ENCODE results near the gene SUPT5H. TPM values are rescaled to one million over a fixed set of nuclear protein-coding genes. Genes with fewer than 3 reads are reported as not detected.
"Not testable (repeated sequence)": the region's sequence is repeated elsewhere in the genome, so short reads cannot be mapped to it uniquely, and the experiment has no call there.

SUPT5H gene
- total RNA-seq, 1 experiment from 2014 or later: 79.0 TPM

DNA sequence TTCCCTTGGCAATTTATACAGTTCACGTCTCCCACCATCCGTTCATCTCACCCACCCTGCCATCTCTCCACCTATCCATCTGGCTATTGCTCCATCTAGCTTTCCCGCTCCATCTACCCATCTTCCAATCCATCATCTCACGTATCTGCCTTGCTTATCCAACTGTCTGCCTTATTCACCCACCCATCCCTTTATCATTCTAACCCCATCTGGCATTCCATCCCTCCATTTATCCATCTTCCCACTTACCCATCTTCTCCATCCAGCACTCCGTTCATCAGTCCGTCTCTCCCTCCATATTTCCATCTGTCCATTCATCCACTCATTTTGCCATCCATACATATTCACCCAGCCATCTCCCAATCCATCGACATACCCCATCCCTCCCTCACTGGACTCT, 19.6 kb upstream of the SUPT5H start:
- DNase-seq (ENCODE audit: low read depth): no peak

DNA sequence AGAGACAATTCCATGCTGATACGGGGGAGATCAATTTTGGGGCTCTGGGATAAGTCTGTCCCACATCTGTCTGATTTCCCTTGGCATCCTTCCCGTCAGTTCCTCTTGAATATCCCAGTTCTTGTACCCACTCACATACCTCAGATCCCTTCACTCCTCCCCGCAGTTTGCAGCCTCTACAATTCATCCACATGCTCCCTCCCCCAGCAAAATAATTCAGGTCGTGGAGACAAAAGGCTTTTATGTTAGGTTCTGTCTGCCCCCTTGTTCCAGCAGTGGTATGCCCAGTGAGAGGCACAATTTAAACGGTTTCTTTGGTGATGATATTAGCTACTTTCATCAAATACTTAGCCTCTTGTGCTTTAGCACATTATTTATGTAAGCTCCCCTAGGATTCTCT, 19.2 kb upstream of the SUPT5H start:
- DNase-seq (ENCODE audit: low read depth): no peak

DNA sequence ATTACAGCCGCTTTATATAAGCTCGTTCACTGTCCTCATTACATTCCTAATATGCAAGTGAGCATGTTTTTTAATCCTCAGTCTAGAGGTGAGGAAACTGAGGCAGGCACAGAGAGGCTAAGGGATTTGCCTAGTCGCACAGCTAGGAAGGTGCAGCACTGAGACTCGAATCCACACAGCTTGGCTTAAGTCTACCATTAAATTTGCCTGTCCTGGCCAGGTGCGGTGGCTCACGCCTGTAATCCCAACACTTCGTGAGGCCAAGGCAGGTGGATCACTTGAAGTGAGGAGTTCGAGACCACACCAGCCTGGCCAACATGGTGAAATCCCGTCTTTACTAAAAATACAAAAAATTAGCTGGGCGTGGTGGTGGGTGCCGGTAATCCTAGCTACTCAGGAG, 17.7 kb upstream of the SUPT5H start:
- DNase-seq (ENCODE audit: low read depth): no peak

DNA sequence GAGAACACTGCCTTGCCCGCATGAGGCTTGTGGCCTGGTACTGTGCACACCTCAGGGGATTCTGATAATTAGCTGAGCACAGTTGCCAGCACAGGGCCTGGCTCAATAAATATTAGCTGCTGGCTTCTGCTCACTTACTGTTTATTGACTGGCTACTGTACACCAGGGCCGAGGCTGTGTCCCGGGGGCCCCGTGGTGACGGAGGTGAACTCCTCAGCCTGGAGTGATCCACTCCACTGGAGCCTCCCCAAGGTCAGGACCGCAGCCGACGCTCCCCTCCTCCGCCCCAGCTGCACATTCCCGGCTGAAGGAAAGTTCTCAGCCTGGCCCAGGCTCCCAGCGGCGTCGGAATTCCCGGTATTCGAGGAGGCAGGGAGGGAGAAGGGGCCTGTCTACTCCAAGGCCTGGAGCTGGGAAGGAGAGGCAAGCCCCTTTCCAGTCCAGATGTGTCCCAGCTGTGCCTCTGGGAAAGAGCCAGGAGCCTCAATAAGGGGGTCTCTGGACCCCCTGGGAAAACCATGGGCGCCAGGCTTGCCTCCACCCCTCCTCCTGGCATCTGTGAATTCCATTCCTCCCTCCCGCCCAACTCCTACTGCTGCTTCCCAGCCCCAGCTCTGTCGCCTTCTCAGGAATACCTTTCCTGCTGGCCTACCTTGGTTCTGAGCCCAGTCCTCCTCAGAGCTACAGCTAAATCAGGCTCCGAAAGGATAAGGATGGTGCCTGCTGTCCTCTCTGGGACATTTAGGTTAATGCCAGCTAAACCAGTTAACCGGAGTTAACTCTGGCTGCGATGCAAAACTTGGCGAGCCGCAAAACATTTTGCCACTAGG, 16.9 kb upstream of the SUPT5H start:
- DNase-seq (ENCODE audit: low read depth): peak; percentile 75

DNA sequence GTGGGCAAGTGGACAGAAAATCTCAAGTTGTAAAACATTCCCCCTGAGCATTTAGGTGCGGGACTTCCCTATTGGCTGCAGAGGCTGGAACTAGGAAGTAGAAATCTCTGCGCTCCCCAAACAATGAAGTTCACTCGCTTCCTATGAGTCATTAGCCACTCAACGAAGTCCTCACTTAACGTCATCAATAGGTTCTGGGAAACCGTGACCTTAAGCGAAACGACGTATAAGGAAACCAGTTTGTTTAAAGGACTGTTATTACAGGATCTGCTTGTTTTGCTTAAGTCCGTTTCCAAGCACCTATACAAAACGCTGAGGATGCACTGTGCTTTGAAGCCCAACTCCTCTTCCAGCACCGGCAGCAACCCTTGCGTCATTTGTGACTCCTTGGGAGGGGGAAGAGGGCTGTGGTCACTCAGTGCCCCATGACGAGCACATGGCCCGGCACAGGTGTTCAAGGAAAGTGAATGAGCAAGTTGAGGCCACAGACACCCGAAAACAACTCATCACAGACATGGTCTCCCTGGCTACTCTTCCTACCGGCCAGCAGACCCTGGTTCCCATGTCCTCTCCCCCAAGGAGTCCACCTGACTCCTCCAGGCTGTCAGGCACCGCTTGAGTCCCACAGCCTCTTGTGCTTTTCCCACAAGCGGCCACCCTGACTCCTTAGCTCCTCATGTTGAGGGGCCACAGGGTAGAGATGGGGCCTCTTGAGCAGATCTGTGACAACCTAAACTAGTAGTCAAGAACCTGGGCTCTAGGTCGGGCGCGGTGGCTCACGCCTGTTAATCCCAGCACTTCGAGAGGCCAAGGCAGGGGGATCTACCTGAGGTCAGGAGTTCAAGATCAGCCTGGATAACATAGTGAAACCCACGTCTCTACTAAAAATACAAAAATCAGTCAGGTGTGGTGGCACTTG, 14.4 kb upstream of the SUPT5H start:
- DNase-seq (ENCODE audit: low read depth): peak; percentile 59

DNA sequence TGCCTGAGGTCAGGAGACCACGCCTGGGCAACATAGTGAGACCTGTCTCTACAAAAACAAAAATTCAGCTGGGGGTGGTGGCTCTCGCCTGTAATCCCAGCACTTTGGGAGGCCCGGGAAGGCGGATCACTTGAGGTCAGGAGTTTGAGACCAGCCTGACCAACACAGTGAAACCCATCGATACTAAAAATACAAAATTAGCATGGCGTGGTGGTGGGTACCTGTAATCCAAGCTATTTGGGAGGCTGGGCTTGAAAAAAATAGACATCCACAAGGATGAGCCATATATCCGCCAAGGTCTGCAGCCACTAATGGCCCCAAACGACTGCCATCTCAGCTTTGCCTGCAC, 12.7 kb upstream of the SUPT5H start:
- no peak for DNase-seq (ENCODE audit: low read depth)

DNA sequence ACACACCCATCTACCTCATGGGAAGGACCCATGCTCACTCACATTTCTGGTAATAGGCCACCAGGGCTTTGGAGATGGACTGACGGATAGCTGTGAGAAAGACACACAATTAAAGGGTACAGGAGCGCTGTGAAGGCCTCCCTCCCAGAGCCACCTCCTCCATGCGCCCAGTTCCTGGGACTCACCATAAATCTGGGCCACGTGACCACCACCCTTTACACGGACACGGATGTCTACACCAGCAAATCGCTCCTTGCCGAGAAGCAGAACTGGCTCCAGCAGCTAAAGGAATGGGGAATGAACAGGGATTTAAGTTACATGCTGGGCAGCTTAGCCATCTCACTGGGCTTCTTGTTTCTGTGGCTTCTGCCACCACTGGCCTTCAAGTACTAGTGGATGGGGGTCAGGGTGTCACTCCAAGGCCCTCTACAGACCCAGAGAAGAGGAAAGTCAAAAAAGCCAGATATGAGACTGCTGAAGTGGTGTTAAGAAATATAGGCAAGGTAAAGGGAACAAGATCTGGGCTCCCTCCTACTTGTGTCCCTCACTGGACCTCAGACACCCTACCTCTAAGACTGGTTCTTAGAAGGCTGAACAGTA, 11.8 kb upstream of the SUPT5H start:
- DNase-seq (ENCODE audit: low read depth): no peak

DNA sequence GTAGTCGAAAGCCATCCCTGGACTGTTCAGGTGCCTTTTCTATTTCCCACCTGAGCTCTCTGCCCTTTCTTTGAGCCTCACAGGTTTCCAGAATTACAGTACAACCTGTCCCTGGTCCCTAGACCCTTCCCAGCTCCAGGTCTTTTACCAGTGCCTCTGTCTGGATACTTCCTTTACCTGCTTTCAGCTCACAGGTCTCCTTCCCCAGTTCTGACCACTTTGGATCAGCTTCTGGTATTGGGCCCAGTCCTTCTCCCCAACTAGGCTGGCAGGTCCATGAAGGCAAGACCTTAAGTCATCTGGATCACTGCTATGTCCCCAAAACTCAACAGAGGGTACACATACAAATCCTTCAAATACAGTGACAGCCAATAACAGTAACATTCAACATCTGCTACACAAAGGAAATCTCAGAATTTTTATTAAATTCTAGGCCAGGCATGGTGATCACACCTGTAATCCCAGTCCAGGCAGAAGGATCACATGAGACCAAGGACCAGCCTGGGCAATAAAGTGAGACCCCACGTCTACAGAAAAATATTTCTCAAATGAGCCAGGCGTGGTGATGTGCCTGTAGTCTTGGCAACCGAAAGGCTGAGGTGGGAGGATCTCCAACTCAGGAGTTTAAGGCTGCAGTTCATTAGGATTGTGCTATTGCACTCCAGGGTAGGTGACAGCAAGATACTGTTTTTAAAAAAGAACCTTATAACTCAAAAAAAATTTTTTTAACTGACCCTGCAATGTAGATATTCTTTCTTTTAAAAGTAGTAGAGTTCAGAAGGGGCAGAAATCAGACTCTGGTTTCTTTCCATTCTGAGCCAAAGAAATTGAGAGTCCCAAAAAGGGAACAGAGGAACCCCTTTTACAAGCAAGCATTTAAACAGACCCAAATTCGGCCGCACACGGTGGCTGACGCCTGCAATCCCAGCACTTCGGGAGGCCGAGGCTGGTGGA, 11.0 kb upstream of the SUPT5H start:
- DNase-seq (ENCODE audit: low read depth): no peak

DNA sequence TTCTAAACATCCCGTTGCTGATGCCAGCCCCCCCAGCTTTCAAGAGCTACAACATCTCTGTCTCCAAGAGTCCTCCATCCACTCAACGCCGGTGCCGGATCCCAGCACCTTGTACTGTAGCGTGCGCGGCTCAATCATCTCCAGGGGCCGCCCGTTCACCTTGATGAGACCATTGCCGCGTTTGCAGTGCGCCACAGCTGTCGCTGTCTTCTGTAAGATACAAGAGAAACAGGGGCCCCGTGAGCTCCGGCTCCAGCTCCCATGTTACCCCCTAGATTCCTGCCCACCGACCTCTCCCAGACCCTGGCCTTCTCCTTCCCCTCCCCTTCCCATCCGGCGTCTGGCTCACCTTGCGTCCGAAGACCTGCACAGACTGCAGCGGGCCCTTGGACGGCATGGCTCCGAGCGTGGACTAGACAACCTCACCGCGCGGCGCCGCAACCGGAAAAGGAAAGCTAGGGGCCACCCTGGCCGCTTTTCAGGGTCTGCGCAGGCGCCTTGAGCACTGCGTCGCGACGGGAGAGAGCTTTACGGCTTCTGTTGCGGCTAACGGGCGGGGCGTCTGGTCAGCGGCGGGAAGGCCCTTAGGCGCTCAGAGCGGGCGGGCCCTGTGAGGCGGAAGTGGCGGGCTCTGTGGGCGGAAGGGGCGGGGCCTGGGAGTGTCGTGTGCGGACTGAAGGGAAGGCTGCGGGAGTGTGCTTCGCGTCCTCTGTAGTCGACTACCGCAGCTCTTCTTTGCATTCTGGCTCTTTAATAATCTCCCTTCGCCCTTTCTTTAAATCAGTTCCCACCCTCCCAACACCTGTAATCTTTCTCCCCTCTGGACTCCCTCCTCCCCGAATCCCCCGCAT, 9.7 kb upstream of the SUPT5H start, which contains the start of gene RPS16:
Gene RPS16, minus strand, starts transcription at position 451 of the 851 bp plus-strand sequence. Its CDS starts 54 bp downstream, at position 397.
- DNase-seq (ENCODE audit: low read depth): peak; percentile 96

DNA sequence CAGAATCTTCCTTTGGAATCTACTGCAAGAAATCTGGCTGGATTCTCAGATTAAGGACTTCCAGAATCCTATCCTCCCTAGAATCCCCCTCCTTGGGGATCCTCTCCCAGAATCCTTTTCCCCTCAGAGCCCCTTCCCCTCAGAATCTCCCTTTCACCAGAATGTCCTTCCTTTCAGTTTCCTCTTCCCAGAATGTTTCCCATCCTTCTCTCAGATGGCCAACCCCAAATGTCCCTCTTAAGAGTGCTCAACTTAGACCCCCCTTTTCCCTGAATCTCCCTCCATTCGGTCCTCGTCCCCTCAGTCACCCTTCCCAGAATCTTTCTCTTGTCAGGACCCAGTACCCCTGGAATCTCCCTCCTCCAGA, 9.0 kb upstream of the SUPT5H start:
- no peak for DNase-seq (ENCODE audit: low read depth)

DNA sequence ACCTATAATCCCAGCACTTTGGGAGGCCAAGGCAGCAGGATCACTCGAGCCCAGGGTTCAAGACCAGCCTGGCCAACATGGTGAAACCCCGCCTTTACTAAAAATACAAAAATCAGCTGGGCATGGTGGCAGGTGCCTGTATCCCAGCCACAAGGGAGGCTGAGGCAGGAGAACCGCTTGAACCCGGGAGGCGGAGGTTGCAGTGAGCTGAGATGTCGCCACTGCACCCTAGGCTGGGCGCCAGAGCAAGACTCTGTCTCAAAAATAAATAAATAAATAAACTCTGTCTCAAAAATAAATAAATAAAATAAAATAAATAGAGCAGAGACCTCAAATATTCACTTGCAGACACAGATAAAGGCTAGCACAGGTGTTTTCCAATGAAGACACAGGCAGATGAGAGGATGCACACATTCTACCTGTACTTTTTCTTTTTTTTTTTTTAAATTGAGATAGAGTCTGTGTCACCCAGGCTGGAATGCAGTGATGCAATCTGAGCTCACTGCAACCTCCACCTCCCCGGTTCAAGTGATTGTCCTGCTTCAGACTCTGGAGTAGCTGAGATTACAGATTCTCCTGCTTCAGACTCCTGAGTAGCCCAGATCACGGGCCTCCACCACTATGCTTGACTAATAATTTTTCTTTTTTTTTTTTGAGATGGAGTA, 7.0 kb upstream of the SUPT5H start:
- DNase-seq (ENCODE audit: low read depth): no peak

DNA sequence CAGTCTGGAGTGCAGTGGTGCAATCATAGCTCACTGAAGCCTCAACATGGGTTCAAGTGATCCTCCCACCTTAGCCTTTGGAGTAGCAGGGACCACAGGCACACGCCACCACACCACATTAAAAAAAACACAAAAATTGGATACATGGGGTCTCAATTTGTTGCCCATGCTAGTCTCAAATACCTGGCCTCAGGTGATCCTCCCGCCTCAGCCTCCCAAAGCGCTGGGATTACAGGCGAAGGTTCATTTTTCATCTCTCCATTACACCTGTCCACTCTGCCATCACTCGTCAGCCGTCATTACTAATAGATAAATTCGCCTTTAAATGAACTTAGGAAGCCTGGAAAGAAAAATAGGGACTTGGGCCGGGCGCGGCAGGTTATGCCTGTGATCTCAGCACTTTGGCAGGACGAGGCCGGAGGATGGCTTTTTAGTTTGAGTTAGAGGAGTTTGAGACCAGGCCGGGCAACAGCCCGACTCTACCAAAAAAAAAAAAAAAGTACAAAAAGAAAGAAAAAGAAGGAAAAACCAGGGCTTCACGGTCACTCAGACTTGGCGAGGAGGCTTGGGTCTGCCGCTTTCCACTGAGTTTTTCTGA, 685 bp upstream of the SUPT5H start:
- DNase-seq (ENCODE audit: low read depth): no peak

DNA sequence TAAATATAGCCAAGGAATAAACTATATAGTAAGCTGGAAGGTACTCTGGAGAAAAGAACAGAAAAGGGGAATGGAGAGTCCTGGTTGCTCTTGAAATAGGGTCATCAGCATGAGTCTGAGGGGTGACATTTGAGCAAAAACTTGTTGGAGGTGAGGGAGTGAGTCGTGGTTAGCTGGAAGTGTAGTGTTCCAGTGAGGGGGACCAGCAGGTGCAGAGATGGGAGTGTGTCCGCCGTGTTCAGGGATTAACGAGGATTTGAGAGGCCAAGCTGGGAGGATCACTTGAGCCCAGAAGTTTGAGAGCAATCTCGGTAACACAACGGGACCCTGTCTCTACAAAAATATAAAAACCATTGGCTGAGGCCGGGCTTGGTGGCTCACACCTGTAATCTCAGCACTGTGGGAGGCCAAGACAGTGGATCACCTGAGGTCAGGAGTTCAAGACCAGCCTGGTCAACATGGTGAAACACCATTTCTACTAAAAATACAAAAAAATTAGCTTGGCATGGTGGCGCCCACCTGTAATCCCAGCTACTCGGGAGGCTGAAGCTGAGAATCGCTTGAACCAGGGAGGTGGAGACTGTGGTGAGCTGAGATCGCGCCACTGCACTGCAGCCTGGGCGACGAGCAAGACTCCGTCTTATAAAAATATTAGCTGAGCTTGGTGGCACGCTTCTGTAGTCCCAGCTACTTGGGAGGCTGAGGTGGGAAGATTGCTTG, 1.1 kb downstream of the SUPT5H start:
- no peak for DNase-seq (ENCODE audit: low read depth)

DNA sequence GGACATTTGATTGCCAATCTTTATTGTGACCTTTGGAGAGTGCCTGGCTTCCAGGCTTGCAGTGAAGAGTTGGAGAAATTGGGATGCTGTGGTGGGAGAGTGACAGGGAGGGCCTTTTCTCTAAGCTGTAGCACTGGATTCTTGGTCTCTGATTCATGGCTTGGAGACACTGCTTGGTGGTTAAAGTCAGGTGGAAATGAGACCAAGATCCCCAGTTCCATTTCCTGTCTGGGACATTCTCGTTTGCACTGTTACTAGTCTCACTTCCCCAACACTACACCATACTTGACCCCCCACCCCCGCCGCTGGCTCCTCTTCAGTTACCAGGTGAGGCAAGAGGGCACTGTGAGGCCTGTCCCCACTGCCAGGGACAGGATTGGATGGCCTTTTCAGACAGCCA, 2.9 kb downstream of the SUPT5H start:
- peak; percentile 56 for DNase-seq (ENCODE audit: low read depth)

DNA sequence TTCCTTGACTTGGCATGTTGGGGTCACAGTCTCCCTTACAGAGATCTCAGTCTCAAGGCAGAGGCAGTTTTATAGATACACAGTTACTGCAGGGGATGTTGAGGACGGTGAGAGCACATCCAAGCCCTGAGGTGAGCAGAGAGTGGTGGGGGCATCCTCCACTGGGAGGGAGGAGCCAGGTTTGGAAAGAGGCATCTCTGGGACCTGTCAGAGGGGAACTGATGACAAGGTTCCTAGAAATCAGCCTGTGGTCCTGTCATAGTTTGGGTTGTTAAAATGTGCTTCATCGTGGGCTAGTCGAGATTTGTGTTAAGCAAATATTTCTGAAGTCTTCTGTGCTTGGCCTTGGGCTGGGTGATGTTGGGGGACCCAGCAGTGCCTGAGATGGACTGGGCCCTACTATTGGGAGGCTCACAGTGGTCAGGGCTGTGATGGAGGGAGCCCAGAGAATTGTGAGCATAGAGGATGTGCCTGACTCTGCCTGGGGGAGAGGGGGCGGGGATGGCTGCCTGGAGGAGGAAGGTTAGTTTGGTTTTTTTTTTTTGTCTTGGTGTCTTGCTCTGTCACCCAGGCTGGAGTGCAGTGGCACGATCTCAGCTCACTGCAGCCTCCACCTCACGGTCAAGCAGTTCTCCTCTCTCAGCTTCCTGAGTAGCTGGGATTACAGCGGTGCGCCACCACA, 3.9 kb downstream of the SUPT5H start:
- DNase-seq (ENCODE audit: low read depth): no peak

DNA sequence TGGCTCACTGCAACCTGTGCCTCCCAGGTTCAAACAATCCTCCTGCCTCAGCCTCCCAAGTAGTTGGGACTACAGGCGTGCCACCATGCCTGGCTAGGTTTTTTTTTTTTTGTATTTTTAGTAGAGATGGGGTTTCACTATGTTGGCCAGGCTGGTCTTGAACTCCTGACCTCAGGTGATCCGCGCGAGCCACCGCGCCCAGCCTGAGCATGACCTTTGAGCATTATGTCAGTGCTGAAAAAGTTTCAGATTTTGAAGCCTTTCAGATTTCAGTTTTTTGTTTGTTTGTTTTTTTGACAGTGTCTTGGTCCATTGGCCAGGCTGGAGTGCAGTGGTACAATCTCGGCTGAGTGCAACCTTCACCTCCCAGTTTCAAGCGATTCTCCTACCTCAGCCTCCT, 5.9 kb downstream of the SUPT5H start:
- not testable (repeated sequence) for DNase-seq (ENCODE audit: low read depth)

DNA sequence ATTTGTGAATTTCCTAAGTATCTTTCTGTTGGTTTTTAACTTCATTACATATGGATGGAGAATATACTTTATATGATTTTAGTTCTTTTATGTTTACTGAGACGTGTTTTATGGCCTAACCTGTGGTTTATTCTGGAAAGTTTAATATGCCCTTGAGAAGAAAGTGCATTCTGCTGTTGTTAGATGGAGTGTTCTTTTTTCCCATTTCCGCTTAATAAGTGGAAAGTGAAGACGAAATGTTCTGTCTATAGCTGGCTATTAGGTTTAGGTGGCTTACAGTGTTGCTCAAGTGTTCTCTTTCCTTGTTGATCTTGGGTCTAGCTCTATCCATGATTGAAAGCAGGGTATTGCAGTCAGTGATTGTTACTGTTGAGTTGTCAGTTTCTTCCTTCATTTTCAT, 18.0 kb downstream of the SUPT5H start:
- DNase-seq (ENCODE audit: low read depth): no peak

Measured in LHCN-M2 (cell line).